Measurements from ENCODE around the gene SRGAP3.
"Not testable (repeated sequence)": the region's sequence is repeated elsewhere in the genome, so short reads cannot be mapped to it uniquely, and the experiment has no call there.

The SRGAP3 gene
- 1.1 to 2.4 (median 1.3) reads per million in 4 experiments for total RNA-seq

DNA sequence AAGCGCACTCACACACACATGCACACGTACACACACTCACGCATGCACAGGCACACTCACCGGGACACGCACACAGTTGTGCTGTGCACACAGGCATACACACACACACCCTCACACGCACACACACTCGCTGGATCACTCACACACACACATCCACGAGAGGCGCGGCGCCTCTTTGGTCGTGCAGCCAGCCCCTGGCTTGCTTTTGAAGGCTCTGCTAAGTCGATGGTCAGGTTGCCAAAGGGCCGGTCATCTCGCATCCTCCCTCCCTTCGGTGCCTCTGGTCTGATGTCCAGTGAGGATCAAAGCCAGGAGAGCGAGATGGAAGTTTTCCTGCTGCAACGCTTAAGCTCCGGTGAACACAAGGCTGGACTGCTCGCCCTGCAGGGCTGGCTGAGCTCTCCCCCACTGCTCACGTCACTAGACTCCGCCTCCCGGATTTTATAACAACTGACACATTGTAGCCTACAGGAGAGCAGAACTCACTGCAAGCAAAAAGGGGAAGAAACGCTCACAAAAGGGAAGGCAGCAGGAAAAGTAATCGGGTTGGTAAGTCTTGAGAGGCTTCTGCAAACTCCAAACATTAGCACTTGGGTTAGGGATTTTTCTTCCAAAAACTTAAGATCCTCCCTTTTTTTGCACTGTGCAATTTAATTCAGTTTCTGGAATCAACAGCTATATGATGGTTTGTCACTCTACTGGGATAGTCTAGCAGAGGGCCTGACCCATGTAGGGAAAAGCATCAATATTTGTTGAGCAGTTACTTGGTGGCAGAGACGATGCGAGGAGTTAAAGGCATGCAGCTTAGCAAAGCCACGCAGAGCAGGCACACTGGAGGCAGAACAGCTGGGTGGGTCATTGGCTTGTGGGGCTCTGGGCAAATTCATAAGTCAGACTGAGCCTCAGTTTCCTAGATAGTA lies at the start of gene SRGAP3:
Gene SRGAP3 (minus strand): TSS at position 374 of the 920 bp plus-strand sequence. CDS start 695 bp downstream, outside the sequence.
- DNase-seq: peak; percentile 51

DNA sequence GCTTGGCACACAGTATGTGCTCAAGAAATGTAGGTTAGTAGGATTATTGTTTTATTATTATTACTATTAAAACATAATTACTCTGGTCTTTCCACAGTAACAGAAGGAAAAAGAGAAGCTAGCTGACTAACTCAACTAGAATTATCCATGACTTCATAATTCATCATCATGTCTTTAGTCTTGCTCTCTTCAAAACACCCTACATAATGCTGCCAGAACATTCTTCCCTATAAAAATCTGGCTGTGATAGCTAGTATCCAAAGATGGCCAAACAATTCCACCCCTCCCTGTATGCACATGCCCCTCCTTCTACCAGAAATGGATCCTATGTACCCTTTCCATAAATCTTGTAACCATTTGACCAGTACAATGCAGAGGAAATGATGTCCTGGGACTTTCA lies 48.8 kb upstream of the SRGAP3 start:
- no peak for DNase-seq

DNA sequence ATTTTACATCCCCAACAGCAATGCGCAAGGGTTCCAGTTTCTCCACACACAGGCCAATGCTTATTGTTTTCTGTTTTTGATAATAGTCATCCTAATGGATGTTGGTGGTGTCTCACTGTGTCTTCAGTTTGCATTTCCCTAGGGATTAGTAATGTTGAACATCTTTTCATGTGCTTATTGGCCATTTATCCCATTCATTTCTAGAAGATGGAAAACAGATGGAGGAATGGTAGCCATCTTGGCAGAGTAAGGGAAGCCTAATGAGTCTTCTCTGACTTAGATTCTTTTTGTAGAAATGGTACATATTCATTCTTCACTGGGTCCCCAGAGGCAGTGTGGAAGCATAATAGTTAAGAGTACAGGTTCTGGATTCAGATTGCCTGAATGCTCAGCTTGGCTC lies 46.8 kb upstream of the SRGAP3 start:
- DNase-seq: no peak

DNA sequence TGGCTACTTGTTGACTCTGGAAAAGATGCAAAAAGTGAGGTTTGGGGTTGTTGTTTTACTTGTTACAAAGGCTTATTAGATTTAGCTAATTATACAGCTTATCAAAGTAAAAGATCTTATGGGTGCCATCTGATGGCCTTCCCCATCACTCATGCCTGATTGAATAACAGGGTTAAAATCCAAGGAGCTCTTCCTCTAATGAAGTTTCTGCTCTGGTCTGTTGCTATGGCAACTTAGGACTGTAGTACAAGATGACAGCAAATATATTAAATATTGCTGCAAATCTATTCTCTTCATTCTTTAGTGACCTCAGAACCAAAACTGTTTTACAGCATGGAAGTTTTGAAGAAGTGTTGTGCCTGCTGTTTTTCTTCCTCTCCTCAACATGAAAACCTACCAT lies 45.6 kb upstream of the SRGAP3 start:
- no peak for DNase-seq

DNA sequence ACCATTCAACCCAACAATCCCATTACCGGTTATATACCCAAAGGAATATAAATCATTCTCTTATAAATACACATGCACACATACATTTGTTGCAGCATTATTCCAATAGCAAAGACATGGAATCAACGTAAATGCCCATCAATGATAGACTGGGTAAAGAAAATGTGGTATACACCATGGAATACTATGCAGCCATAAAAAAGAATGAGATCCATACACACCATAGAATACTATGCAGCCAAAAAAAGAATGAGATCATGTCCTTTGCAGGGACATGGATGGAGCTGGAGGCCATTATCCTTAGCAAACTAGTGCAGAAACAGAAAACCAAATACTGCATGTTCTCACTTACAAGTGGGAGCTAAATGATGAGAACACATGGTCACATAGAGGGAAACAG lies 44.5 kb upstream of the SRGAP3 start:
- DNase-seq: not testable (repeated sequence)

DNA sequence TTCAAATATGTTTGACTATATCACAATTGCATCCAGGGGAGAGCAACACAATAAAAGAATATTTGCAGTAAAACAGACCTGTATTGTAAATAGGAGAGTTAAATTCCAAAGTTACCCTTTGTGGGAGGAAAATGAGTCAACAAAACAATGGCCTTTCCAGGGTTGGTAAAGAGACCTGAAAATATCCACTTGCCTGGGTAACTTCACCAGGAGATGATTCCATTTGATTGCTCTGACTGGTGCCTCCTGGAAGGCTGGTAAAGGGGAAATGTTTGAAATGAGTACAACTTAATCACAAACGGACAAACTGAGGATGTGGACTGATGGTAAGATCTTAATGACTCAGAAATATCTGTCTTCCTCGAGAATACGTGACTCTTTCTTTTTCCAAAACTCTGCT lies 43.6 kb upstream of the SRGAP3 start:
- no peak for DNase-seq

DNA sequence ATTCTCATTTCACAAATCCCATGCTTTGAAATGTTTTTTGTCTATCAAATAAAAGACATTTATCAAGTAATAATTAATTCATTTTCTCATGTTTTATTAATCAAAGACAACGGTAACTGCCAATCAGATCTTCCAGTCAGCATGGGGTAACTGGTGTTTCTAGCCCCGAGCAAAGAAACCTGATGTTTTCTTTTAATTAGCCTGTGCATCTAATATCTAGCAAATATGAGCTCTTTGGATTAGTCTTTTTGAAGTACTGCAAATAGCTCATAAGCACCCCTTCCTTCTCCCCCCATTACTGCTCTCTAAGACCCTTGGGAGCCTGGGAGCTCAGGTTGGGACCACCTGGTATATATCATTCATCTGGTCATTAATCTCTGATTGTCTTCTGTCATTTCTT lies 43.1 kb upstream of the SRGAP3 start:
- no peak for DNase-seq

DNA sequence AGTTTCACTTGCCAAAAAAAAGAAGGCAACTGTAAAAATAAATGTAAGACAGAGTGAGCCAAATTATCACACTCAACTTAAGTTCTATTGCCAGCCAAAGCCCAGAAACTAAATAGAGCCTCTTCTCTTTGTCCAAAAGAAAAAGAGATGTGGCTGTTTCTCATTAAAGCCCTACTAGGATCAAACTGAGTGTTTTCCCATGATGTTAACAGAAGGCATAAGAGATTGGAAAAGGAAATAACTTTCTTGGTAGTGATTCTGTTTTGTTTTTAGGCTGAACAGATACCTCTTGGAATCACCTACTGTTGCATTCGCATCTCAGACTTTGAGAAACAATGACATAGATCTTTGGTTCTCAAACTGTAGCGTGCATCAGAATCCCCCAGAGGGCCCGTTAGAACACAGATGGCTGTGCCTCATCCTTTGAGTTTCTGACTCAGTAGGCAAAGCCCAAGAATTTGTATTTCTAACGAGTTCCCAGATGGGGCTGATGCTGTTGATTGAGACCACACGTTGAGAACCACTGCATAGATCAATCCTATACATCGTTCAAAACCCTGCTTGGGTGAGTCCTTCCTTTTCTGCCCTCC lies 42.5 kb upstream of the SRGAP3 start:
- DNase-seq: no peak

DNA sequence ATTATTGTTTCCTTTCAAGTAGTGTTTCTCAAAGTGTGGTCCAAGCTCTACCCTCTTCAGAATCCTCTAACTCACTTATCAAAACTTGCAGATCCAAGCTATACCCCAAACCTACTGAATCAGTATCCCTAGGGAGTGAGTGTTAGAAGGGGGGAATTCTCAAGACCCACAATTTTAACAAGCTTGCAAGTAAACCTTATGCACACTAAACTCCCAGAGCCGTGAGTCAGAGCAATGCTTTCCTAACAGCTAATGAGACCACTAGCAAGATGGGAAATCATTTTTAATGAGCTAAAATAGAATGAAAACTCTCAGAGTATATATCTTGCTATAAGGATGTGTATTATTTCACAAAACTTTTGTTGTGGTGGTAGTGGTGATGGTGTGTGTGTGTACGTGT lies 41.1 kb upstream of the SRGAP3 start:
- no peak for DNase-seq

DNA sequence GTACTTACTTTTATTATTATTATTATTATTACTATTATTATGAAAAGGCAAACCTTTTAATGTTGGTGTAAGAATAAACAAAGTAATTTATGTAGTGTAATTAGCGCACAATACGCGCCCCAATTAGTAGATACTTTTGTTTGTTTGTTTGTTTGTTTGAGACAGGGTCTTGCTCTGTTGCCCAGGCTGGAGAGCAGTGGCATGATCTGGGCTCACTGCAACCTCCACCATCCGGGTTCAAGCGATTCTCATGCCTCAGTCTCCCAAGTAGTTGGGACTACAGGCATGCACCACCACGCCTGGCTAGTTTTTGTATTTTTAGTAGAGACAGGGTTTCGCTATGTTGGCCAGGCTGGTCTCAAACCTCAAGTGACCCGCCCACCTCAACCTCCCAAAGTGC lies 32.1 kb upstream of the SRGAP3 start:
- not testable (repeated sequence) for DNase-seq

DNA sequence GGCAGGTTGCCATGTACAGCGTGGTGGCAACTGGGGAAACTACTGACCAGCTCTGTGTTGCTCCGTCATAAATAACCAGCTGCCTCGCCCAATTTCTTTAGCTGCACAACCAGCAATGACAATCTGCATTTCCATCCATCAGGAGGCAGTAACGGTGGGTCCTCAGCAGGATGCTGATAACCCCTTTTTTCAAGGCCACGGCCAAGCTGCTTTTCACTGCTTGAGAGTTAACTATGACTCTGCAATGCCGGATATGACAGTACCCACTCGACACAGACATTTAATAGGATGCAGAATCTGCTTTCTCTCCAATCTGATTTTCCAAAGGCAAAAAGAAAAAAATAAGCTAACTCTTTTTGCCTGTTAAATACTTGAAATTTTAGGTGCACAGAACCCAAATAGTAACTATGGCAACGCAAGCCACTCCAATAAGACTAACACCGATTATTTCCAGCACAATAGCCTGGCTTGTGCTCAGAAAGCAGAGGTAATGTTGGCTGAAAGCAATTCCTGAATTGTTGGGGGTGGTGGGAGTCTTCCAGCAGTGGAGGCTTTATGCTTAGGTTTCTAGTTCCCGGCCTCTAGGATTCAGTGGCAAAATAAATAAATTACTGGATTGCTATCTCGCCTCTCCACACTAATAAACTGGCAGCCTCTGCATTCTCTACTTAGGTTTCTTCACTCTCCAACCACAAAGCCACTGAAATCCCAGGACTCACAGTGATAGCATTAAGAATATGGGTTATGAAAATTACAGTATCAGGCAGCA lies 31.2 kb upstream of the SRGAP3 start:
- DNase-seq: no peak

DNA sequence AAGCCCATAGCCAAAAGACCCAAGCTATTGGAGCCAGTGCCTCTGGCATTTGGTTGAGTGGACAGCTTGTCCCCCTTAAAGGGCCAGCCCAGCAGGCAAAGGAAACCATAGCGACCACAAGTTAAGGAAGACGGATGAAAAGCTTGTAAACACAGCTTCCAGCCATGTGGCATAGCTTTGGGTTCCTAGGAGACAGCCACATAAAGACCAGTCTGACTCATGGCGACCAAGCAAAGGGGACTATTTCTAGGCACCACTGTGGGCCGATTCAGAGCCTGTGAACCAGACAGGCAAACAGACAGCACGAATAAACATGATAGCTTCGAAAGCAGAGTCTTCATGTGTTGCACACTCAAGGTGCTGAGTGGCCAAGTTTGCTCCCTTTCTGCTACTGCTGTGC lies 30.5 kb upstream of the SRGAP3 start:
- DNase-seq: no peak

DNA sequence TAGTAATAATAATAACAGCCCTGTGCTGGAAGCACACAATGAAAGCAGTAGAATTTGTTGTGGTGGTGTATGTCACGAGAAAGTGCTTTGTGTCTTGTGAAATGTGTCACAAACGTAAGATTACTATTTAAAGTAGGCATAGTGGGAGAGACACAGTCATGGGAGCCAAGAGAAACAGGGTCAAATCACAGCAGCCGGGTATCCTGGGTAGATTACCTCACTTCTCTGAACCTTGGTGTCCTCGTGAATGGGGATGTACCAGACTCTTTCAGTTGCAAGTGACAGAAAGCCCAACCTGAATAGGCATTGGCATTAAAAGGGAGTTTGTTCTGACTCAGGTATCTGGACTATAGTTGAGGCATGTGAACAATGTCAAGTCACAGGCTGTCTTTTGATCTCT lies 29.1 kb upstream of the SRGAP3 start:
- DNase-seq: no peak

DNA sequence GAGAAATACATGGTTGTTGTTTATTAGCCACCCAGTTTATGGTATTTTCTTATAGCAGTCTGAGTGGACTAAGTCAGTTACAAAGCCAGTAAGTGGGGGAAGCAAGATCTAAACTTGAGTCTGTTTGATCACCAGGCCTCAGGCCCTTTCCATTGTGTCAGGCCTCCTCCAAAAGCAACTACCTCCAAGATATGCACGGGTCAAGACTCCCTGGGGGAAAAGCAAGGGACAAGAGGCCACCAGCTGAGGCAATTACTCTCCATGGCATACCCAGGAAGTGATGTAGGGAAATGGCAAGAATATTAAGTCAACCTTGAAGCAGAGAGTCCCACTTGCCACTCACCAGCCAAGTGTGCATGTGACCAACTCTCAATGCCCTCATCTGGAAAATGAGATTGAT lies 28.6 kb upstream of the SRGAP3 start:
- no peak for DNase-seq

DNA sequence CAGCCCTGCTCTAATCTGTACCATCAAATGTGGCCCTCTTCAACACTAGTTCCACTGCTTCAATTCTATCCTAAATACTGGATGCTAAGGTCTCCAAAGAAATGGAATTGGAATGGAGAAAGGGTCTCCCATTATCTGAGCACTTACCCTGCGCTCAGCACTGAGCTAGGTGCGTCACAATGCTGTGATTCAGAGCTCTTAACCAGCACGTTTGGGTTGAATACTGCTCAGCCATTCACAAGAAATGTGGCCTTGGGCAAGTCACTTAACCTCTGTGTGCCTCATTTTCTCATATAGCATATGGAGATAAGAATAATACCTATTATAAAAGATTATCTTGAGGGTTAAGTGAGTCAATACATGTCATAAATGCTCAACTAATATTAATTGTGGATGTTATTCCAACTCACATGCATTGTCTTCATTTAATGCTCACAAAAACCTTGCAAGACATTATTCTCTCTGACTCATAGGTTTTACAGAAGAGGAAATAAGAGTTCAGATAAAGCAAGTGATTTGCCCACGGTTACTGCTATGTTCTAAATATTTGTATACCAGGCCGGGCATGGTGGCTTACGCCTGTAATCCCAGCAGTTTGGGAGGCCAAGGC lies 27.4 kb upstream of the SRGAP3 start:
- no peak for DNase-seq

DNA sequence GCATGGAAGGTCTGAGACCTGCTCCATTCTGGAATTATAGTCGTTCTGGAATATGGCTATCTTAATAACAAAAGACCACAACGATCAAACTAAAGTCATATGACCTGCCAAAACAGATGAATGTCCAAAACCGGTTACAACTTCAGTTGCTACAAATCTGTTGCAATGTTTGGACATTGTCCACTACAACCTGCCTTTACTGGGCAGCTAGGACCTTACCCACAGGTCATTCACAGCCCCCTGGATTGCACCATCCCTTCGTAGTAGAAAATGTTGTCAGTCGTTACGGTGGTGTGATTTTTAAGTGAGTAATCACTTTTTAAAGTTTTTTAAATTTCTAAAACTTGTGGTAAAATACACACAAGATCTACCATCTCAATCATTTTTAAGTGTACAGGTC lies 22.5 kb upstream of the SRGAP3 start:
- DNase-seq: no peak

DNA sequence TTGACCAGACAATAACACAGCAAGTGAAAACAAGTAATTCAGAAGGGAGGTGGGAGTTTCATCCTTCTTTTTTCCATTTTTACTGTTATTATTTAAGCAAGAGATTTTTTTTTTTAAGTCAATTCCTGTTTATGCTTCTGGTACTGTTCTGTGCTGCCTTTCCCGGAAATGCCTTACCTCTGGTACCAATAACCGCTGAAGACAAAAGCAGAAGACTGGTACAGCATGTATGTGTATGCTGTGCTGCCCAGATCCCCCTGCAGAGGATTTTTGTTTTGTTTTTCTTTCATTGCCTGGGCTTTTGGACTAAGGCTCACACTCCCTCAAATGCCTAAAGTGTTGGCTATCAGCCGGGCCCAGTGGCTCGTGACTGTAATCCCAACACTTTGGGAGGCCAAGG lies 21.3 kb upstream of the SRGAP3 start:
- DNase-seq: no peak

DNA sequence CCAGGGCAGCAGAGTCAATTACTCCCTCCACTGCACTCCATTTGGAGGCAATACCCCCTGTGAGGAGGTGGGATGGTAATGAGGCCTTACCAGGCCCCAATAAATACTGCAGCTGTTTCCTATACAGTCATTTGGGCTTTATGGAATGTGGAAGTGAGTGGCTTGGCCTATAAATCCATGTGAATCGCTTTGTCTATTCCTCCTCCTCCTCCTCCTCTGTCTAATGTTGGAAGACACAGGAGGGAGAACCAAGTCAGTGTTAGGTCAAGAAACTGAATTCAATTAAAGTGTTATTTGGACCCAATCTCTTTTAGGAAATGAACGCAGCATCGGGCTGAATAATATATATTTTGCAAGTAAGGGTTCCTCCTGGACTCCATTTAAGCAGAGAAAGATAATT lies 17.3 kb upstream of the SRGAP3 start:
- DNase-seq: no peak

DNA sequence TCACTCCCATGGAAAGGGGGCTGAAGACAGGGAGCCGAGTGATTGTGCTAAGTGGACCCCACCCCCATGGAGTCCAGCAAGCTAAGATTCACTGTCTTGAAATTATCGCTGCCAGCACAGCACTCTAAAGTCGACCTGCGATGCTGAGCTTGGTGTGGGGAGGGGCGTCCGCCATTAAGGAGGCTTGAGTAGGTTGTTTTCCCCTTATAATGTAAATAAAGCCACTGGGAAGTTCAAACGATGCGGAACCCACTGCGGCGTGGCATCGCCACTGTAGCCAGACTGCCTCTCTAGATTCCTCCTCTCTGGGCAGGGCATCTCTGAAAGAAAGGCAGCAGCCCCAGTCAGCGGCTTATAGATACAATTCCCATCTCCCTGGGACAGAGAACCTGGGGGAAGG lies 10.9 kb upstream of the SRGAP3 start:
- DNase-seq: no peak

DNA sequence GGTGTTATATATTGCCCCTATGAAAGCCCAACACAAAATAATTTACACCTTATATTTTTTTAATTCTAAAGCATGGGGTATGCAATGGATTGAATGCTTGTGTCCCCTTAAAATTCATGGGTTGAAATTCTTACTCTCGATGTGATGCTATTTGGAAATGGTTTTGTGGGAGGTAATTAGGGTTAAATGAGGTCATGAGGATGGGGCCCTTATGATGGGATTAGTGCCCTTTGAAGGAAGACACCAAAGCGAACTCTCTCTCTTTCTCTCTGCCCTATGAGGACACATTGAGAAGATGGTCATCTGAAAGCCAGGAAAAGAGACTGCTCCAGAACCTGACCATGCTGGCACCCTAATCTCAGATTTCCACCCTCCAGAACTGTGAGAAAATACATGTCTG lies 7.6 kb upstream of the SRGAP3 start:
- no peak for DNase-seq

DNA sequence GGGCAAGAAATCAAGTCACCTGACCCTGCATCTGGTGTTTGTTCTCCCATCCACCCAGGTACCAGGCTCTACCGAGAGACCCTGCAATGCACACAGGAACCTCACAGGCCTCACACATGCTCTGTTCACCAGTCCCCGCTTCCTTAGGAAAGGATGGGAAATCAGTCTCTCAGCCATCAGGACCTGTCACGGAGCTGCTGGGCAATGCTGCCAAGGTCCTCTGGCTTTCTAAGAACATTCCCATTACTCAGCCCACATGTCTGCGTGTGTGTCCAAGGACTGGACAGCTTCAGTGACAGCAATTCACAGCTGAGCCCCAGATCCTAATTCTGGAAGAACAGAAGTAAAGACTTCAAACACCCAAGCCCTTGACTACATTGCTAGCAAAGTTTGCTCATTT lies 6.5 kb upstream of the SRGAP3 start:
- DNase-seq: no peak

DNA sequence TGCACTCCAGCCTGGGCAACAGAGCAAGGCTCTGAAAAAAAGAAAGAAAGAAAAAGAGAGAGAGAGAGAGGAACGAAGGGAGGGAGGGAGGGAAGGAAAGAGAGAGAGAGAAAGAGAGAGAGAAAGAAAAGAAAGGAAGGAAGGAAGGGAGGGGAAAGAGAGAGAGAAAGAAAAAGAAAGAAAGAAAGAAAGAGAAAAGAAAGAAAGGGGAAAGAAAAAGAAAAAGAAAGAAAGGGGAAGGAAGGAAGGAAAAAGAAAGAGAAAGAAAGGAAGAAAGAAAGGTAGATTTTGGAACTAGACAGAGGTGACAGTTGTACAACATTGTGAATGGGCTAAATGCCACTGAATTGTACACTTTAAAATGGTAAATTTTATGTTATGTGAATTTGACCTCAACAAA lies 5.3 kb upstream of the SRGAP3 start:
- DNase-seq: no peak

DNA sequence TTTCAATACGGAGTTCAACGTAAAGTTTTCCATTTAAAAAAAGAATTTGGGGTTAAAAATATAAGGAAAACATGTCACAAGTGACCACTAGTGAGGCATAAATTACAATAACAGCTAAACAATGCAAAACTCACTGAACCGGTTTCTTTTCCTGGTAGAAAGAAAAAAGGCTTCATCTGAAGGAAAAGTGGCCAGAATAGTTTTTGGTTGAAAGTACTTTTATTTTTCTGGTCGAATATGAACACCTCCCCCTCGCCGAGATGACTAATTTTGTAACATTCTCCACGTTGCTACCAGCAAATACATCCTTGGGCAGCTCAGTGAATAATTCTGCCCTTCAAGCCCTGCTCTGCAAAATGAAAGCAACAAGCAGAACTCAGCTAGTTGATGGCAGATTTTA lies 3.9 kb upstream of the SRGAP3 start:
- no peak for DNase-seq

Data from effector CD8-positive, alpha-beta T cell (primary cell).